OCI-LY1 (cell line): ENCODE data around the gene TMEM18.

Experiments used
- H2AFZ ChIP-seq: fragments of 200-600 bp; sonication (generic), shearing (Covaris generic); 2 replicates; pipeline ENCODE4 v1.6.0; 2014; ENCODE audit warnings: antibody characterized with exemption, mild to moderate bottlenecking, low read length
- H3F3A ChIP-seq: fragments of 200-600 bp; sonication (generic), shearing (Covaris generic); 2 replicates; pipeline ENCODE4 v1.6.0; 2014; ENCODE audit warnings: mild to moderate bottlenecking, antibody characterized with exemption, low read length, moderate library complexity; ENCODE audit not compliant: insufficient read depth
- H3K27ac ChIP-seq: fragments of 200-600 bp; sonication (generic); 2 replicates; pipeline ENCODE4 v1.5.1; 2014; ENCODE audit warnings: low read length, mixed run types, mild to moderate bottlenecking, low read depth; ENCODE audit not compliant: poor library complexity, severe bottlenecking
- H3K27me3 ChIP-seq: fragments of 200-600 bp; sonication (generic); 2 replicates; pipeline ENCODE4 v1.6.0; 2014; ENCODE audit warnings: antibody characterized with exemption, mild to moderate bottlenecking, low read length, moderate library complexity; ENCODE audit not compliant: insufficient read depth
- H3K36me3 ChIP-seq: fragments of 200-600 bp; sonication (generic); 2 replicates; pipeline ENCODE4 v1.6.1; 2014; ENCODE audit warnings: mild to moderate bottlenecking, antibody characterized with exemption, low read length, moderate library complexity, mixed read lengths; ENCODE audit not compliant: insufficient read depth
- H3K4me1 ChIP-seq: fragments of 200-600 bp; sonication (generic); 2 replicates; pipeline ENCODE4 v1.5.1; 2014; ENCODE audit warnings: mild to moderate bottlenecking, low read length, moderate library complexity; ENCODE audit not compliant: insufficient read depth, severe bottlenecking
- H3K4me2 ChIP-seq: fragments of 200-600 bp; sonication (generic), shearing (Covaris generic); 2 replicates; pipeline ENCODE4 v1.6.1; 2014; ENCODE audit warnings: low read length
- H3K4me3 ChIP-seq: fragments of 200-600 bp; sonication (generic); 2 replicates; pipeline ENCODE4 v1.5.1; 2014; ENCODE audit warnings: low read length, low read depth, mild to moderate bottlenecking, mixed read lengths; ENCODE audit not compliant: poor library complexity, severe bottlenecking
- H3K79me2 ChIP-seq: fragments of 200-600 bp; shearing (Covaris generic); 2 replicates; pipeline ENCODE4 v1.6.1; 2016; ENCODE audit warnings: mixed run types, low read length, mixed read lengths; ENCODE audit not compliant: insufficient read depth
- H3K9ac ChIP-seq: fragments of 200-600 bp; sonication (generic), shearing (Covaris generic); 2 replicates; pipeline ENCODE4 v1.6.1; 2014; ENCODE audit warnings: mild to moderate bottlenecking, low read length, mixed read lengths
- H3K9me2 ChIP-seq: fragments of 200-600 bp; sonication (generic), shearing (Covaris generic); 2 replicates; pipeline ENCODE4 v1.6.1; 2014; ENCODE audit warnings: low read depth, mild to moderate bottlenecking, low read length, mixed read lengths
- H3K9me3 ChIP-seq: fragments of 200-600 bp; shearing (Covaris generic); 2 replicates; pipeline ENCODE4 v1.6.1; 2014; ENCODE audit warnings: low read length, mixed read lengths
- H4K20me1 ChIP-seq: fragments of 200-600 bp; sonication (generic), shearing (Covaris generic); 2 replicates; pipeline ENCODE4 v1.6.0; 2016; ENCODE audit warnings: mild to moderate bottlenecking, low read length; ENCODE audit not compliant: insufficient read depth
- CTCF ChIP-seq: fragments of 200-600 bp; sonication (generic), shearing (Covaris generic); IDR thresholded peaks from 2 replicates; pipeline ENCODE4 v1.5.1; 2017; ENCODE audit warnings: mild to moderate bottlenecking, antibody characterized with exemption, low read length, moderate library complexity, mixed read lengths
- EZH2 ChIP-seq: fragments of 200-600 bp; sonication (generic), shearing (Covaris generic); IDR thresholded peaks from 2 replicates; pipeline ENCODE4 v1.8.0; 2017; ENCODE audit warnings: borderline replicate concordance, mixed run types, mild to moderate bottlenecking, antibody characterized with exemption, low read length, moderate library complexity, mixed read lengths

The TMEM18 gene

GRCh38 chr2:694174-694573 is 17.0 kb upstream of the TMEM18 start:
- Histone ChIP-seq H3K79me2 (no peaks in the 10 kb centered on the region), H3K4me1 (no peaks in the 10 kb centered on the region), H3K9me2 (no peaks in the 10 kb centered on the region), H2AFZ (no peak overlapping the region), H3K27me3 (no peaks in the 10 kb centered on the region), H3K4me3 (no peak overlapping the region), H3K9ac (no peak overlapping the region), H3K9me3 (no peaks in the 10 kb centered on the region), H4K20me1 (no peaks in the 10 kb centered on the region), H3F3A (no peaks in the 10 kb centered on the region), H3K36me3 (no peaks in the 10 kb centered on the region), H3K27ac (no peak overlapping the region), H3K4me2 (no peak overlapping the region)
- no peak for TF ChIP-seq EZH2
- TF ChIP-seq CTCF: no peak

GRCh38 chr2:693606-694005 is 16.4 kb upstream of the TMEM18 start:
- no peaks in the 10 kb centered on the region for H3K27me3 ChIP-seq
- H3K9ac ChIP-seq: no peak overlapping the region
- no peaks in the 10 kb centered on the region for H3F3A ChIP-seq
- no peaks in the 10 kb centered on the region for H3K9me3 ChIP-seq
- TF ChIP-seq EZH2 (no peak), CTCF (no peak)
- H3K9me2 ChIP-seq: no peaks in the 10 kb centered on the region
- no peak overlapping the region for H2AFZ ChIP-seq
- no peak overlapping the region for H3K4me3 ChIP-seq
- no peaks in the 10 kb centered on the region for H3K79me2 ChIP-seq
- no peaks in the 10 kb centered on the region for H3K4me1 ChIP-seq
- H3K27ac ChIP-seq: no peak overlapping the region
- no peaks in the 10 kb centered on the region for H3K36me3 ChIP-seq
- H4K20me1 ChIP-seq: no peaks in the 10 kb centered on the region
- H3K4me2 ChIP-seq: no peak overlapping the region

- Histone ChIP-seq H3K4me3 (no peak overlapping the region), H3K27me3 (no peaks in the 10 kb centered on the region), H3K9me2 (no peaks in the 10 kb centered on the region), H3F3A (no peaks in the 10 kb centered on the region), H2AFZ (no peak overlapping the region), H3K27ac (no peak overlapping the region), H3K36me3 (no peaks in the 10 kb centered on the region), H3K9me3 (no peaks in the 10 kb centered on the region), H3K4me2 (no peak overlapping the region), H3K9ac (no peak overlapping the region), H4K20me1 (no peaks in the 10 kb centered on the region), H3K79me2 (no peaks in the 10 kb centered on the region), H3K4me1 (no peaks in the 10 kb centered on the region)
- TF ChIP-seq CTCF (no peak), EZH2 (no peak)
These were observed 15.6 kb upstream of the TMEM18 start for GRCh38 chr2:692767-693166.
